ENCODE data around the gene MASP2. TPM values are rescaled to one million over a fixed set of nuclear protein-coding genes. Genes with fewer than 3 reads are reported as not detected.

The MASP2 gene
- total and polyA plus RNA-seq, 10 of the 15 experiments (the other 5 are each of a cell fraction or from before 2014, with no cell fraction given), result 0.04 to 0.21 (median 0.06) TPM; not detected in 7

GRCh38 chr1:11012260-11013159 is 34.5 kb downstream of the MASP2 start, which contains the start of gene TARDBP (continued):
- TF ChIP-seq, protein P1, sequence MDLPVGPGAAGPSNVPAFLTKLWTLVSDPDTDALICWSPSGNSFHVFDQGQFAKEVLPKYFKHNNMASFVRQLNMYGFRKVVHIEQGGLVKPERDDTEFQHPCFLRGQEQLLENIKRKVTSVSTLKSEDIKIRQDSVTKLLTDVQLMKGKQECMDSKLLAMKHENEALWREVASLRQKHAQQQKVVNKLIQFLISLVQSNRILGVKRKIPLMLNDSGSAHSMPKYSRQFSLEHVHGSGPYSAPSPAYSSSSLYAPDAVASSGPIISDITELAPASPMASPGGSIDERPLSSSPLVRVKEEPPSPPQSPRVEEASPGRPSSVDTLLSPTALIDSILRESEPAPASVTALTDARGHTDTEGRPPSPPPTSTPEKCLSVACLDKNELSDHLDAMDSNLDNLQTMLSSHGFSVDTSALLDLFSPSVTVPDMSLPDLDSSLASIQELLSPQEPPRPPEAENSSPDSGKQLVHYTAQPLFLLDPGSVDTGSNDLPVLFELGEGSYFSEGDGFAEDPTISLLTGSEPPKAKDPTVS (IDR thresholded peaks at IDR 0.05; ENCODE audit: low read depth, low read length), result 0 out of 2 replicates have a peak, but pooled peaks have one; percentile 31
- TF ChIP-seq ZNF24 (IDR thresholded peaks at IDR 0.05) (no peak), BCL3 (IDR thresholded peaks at IDR 0.05; ENCODE audit: borderline replicate concordance, insufficient read depth, low read depth, low read length, poor library complexity, severe bottlenecking) (no peak), IRF3 (IDR thresholded peaks at IDR 0.05) (0 out of 2 replicates have a peak, but pooled peaks have one; percentile 39), BACH1 (IDR thresholded peaks at IDR 0.05; ENCODE audit: borderline replicate concordance) (peak; percentile 18; the same call in 1 of the 2 replicates), RELB (IDR thresholded peaks at IDR 0.05; ENCODE audit: low read depth) (peak; percentile 99), SRF (IDR thresholded peaks at IDR 0.05; ENCODE audit: low read depth in 2 of 2, low read length in 2 of 2) (no peak), USF2 (IDR thresholded peaks at IDR 0.05; ENCODE audit: borderline replicate concordance, low read depth, low read length) (no peak), NR2C1 (IDR thresholded peaks at IDR 0.05) (peak; percentile 43; the same call in 1 of the 2 replicates), SP1 (IDR thresholded peaks at IDR 0.05; ENCODE audit: low read depth, low read length) (peak; percentile 82), SMAD5 (IDR thresholded peaks at IDR 0.05; ENCODE audit: low read depth) (peak; percentile 88), RCOR1 (conservative IDR thresholded peaks at IDR 0.05; ENCODE audit: low read depth, low read length) (0 out of 2 replicates have a peak, but pooled peaks have one; percentile 45), CREB1 (IDR thresholded peaks at IDR 0.05; ENCODE audit: low read depth) (peak; percentile 57), TCF12 (IDR thresholded peaks at IDR 0.05; ENCODE audit: low read depth, low read length) (peak; percentile 52; the same call in 1 of the 2 replicates), CREM (IDR thresholded peaks at IDR 0.05; ENCODE audit: low read depth) (peak; percentile 69; the same call in 1 of the 2 replicates), PAX5 (IDR thresholded peaks at IDR 0.05; ENCODE audit: borderline replicate concordance, low read depth, low read length) (no peak; the same call in 1 of the 2 replicates), SREBF2 (IDR thresholded peaks at IDR 0.05; ENCODE audit: low read length) (no peak), POU2F2 (IDR thresholded peaks at IDR 0.05; ENCODE audit: borderline replicate concordance, low read depth, low read length) (peak; percentile 74; the same call in 2 of the 3 replicates), RFX5 (IDR thresholded peaks at IDR 0.05; ENCODE audit: low read depth, low read length) (no peak), HCFC1 (IDR thresholded peaks at IDR 0.05; ENCODE audit: low read length) (peak; percentile 65), ASH2L (IDR thresholded peaks at IDR 0.05; ENCODE audit: borderline replicate concordance, low read depth) (peak; percentile 99), POLR2A (IDR thresholded peaks at IDR 0.05; ENCODE audit: low read depth, low read length) (peak; percentile 98), TARDBP (IDR thresholded peaks at IDR 0.05; ENCODE audit: borderline replicate concordance) (peak; percentile 63; the same call in 1 of the 2 replicates)

Data from GM12878 (cell line).